ENCODE results near the gene CEP72.
"Not testable (repeated sequence)": the region's sequence is repeated elsewhere in the genome, so short reads cannot be mapped to it uniquely, and the experiment has no call there.

The CEP72 gene

GRCh38 chr5:582445-582844 is 29.7 kb upstream of the CEP72 start:
- not testable (repeated sequence) for H3K9ac ChIP-seq (ENCODE audit: low read depth, low read length); H3K4me2 ChIP-seq (ENCODE audit: low read length); H3K9me3 ChIP-seq (replicated peaks; ENCODE audit: low read length); H3K4me3 ChIP-seq (ENCODE audit: low read length); H3K36me3 ChIP-seq (ENCODE audit: insufficient read depth, low read length); H3K4me1 ChIP-seq (ENCODE audit: control insufficient read depth, insufficient read depth, low read length)
- peaks cover 51% of the 10 kb centered on the region for H3K27me3 ChIP-seq (ENCODE audit: control insufficient read depth, insufficient read depth, low read length)

DNA sequence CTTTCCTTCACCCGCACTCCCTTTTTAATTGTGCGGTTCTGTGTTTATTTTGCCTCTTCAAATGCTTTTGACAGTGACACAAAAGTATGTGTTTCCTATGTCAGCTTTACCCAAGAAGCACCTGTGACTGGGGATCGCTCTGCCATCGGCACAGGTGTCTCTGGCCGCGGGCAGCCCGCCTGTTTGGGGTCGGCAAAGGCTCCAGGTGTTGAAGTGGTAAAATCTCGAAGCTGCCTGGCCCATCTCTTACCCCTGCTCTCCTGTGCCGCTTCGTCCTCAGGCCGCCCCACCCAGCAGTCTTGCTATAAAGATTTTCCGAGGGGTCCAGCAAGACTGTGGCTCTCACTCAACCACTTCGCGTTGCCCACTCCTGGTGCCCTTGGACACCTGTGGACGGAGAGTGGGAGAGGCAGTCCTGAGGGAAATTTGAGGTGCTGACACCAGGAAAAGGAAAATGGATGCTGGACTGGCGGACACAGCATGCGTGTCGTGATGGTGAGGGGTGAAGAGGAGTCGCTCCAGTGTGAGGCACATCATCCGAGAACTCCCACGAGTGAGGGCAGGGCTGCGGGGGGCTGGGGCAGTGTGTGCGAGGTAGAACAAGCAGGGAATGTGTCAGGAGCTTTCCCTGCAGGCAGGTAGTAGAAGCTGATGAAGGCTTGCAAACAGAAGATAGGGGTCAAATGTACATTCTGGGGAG is 29.1 kb upstream of the CEP72 start:
- no peak overlapping the region for H3K4me2 ChIP-seq (ENCODE audit: low read length)
- no peaks in the 10 kb centered on the region for H3K9me3 ChIP-seq (replicated peaks; ENCODE audit: low read length)
- no peak overlapping the region for H3K9ac ChIP-seq (ENCODE audit: low read depth, low read length)
- H3K27me3 ChIP-seq (ENCODE audit: control insufficient read depth, insufficient read depth, low read length) = peaks cover 49% of the 10 kb centered on the region
- H3K36me3 ChIP-seq (ENCODE audit: insufficient read depth, low read length) = no peaks in the 10 kb centered on the region
- H3K4me1 ChIP-seq (ENCODE audit: control insufficient read depth, insufficient read depth, low read length) = no peaks in the 10 kb centered on the region
- no peak overlapping the region for H3K4me3 ChIP-seq (ENCODE audit: low read length)

GRCh38 chr5:583645-584044 is 28.5 kb upstream of the CEP72 start:
- Histone ChIP-seq H3K9ac (ENCODE audit: low read depth, low read length) (no peak overlapping the region), H3K4me1 (ENCODE audit: control insufficient read depth, insufficient read depth, low read length) (no peaks in the 10 kb centered on the region), H3K27me3 (ENCODE audit: control insufficient read depth, insufficient read depth, low read length) (peaks cover 49% of the 10 kb centered on the region), H3K4me3 (ENCODE audit: low read length) (no peak overlapping the region), H3K9me3 (replicated peaks; ENCODE audit: low read length) (no peaks in the 10 kb centered on the region), H3K36me3 (ENCODE audit: insufficient read depth, low read length) (no peaks in the 10 kb centered on the region), H3K4me2 (ENCODE audit: low read length) (no peak overlapping the region)

GRCh38 chr5:584216-584615 is 27.9 kb upstream of the CEP72 start:
- Histone ChIP-seq H3K9ac (ENCODE audit: low read depth, low read length) (no peak overlapping the region), H3K4me1 (ENCODE audit: control insufficient read depth, insufficient read depth, low read length) (no peaks in the 10 kb centered on the region), H3K27me3 (ENCODE audit: control insufficient read depth, insufficient read depth, low read length) (peaks cover 50% of the 10 kb centered on the region), H3K4me2 (ENCODE audit: low read length) (no peak overlapping the region), H3K4me3 (ENCODE audit: low read length) (no peak overlapping the region), H3K9me3 (replicated peaks; ENCODE audit: low read length) (no peaks in the 10 kb centered on the region), H3K36me3 (ENCODE audit: insufficient read depth, low read length) (no peaks in the 10 kb centered on the region)

DNA sequence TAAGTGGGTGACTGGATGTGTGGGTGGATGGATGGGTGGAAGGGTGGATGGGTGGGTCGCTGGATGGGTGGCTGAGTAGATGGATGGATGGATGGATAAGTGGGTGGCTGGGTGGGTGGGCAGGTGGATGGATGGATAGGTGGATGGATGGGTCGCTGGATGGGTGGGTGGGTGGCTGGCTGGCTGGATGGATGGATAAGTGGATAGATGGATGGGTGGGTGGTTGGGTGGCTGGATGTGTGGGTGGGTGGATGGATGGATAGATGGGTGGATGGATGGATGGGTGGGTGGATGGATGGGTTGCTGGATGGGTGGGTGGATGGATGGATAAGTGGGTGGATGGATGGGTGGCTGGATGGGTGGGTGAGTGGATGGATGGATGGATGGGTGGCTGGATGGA is 27.3 kb upstream of the CEP72 start:
- no peaks in the 10 kb centered on the region for H3K4me1 ChIP-seq (ENCODE audit: control insufficient read depth, insufficient read depth, low read length)
- H3K4me3 ChIP-seq (ENCODE audit: low read length) = no peak overlapping the region
- no peaks in the 10 kb centered on the region for H3K36me3 ChIP-seq (ENCODE audit: insufficient read depth, low read length)
- H3K27me3 ChIP-seq (ENCODE audit: control insufficient read depth, insufficient read depth, low read length) = peaks cover 50% of the 10 kb centered on the region
- no peak overlapping the region for H3K9ac ChIP-seq (ENCODE audit: low read depth, low read length)
- no peak overlapping the region for H3K4me2 ChIP-seq (ENCODE audit: low read length)
- H3K9me3 ChIP-seq (replicated peaks; ENCODE audit: low read length) = no peaks in the 10 kb centered on the region

GRCh38 chr5:585556-585955 is 26.6 kb upstream of the CEP72 start:
- peaks cover 46% of the 10 kb centered on the region for H3K27me3 ChIP-seq (ENCODE audit: control insufficient read depth, insufficient read depth, low read length)
- H3K4me2 ChIP-seq (ENCODE audit: low read length) = no peak overlapping the region
- no peaks in the 10 kb centered on the region for H3K4me1 ChIP-seq (ENCODE audit: control insufficient read depth, insufficient read depth, low read length)
- no peaks in the 10 kb centered on the region for H3K9me3 ChIP-seq (replicated peaks; ENCODE audit: low read length)
- no peak overlapping the region for H3K4me3 ChIP-seq (ENCODE audit: low read length)
- no peaks in the 10 kb centered on the region for H3K36me3 ChIP-seq (ENCODE audit: insufficient read depth, low read length)
- no peak overlapping the region for H3K9ac ChIP-seq (ENCODE audit: low read depth, low read length)

DNA sequence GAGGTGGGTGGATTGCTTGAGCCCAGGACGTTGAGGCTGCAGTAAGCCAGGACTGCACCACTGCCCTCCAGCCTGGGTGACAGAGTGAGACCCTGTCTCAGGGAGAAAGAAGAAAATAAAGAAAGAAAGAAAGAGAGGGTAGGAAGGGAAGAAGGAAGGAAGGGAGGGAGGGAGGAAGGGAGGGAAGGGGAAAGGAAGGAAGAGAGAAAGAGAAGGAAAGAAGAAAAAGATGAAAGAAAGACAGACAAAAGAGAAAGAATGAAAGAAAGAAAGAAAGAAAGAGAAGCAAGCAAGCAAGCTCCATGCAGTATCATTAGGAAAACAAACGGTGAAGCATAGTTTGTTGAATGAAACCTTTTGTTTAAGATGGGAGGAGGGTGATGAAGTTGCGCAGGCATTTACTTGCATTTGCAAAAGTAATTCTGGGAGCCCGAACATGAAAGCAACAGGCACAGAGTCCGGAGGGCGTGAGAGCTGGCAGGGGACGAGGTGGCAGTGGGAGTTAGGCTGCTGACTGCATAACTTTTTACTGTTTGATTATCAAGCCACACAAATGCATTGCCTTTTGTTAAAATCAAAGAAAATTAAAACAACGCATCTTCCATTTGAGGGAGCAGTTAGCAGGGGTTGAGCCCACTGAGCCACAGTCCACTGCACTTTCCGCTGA is 26.0 kb upstream of the CEP72 start:
- no peak overlapping the region for H3K4me3 ChIP-seq (ENCODE audit: low read length)
- no peaks in the 10 kb centered on the region for H3K9me3 ChIP-seq (replicated peaks; ENCODE audit: low read length)
- H3K27me3 ChIP-seq (ENCODE audit: control insufficient read depth, insufficient read depth, low read length) = peaks cover 41% of the 10 kb centered on the region
- H3K9ac ChIP-seq (ENCODE audit: low read depth, low read length) = no peak overlapping the region
- H3K4me2 ChIP-seq (ENCODE audit: low read length) = no peak overlapping the region
- no peaks in the 10 kb centered on the region for H3K4me1 ChIP-seq (ENCODE audit: control insufficient read depth, insufficient read depth, low read length)
- H3K36me3 ChIP-seq (ENCODE audit: insufficient read depth, low read length) = no peaks in the 10 kb centered on the region

GRCh38 chr5:586751-587285 is 25.3 kb upstream of the CEP72 start:
- H3K27me3 ChIP-seq (ENCODE audit: control insufficient read depth, insufficient read depth, low read length) = peaks cover 41% of the 10 kb centered on the region
- no peaks in the 10 kb centered on the region for H3K4me1 ChIP-seq (ENCODE audit: control insufficient read depth, insufficient read depth, low read length)
- H3K9ac ChIP-seq (ENCODE audit: low read depth, low read length) = no peak overlapping the region
- H3K9me3 ChIP-seq (replicated peaks; ENCODE audit: low read length) = no peaks in the 10 kb centered on the region
- H3K36me3 ChIP-seq (ENCODE audit: insufficient read depth, low read length) = no peaks in the 10 kb centered on the region
- H3K4me2 ChIP-seq (ENCODE audit: low read length) = no peak overlapping the region
- no peak overlapping the region for H3K4me3 ChIP-seq (ENCODE audit: low read length)

DNA sequence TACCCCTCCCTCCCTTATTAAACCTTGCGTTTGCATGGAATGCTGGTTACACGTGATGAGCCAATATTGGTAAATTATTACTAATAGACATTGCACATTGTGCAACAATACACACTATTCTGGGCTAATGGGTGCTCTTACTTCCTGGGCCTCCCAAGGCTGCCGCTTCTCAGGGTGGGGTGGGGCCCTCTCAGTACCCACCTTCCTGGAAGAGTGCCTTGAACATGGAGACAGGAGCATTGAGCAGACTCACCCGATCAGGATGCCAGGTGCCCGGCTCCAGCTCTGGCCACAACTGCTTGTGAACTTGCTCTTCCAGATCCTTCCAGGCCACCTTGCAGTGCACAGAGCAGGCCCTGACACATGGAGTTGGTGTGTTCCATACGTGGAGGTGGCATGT is 24.7 kb upstream of the CEP72 start:
- H3K9me3 ChIP-seq (replicated peaks; ENCODE audit: low read length) = no peaks in the 10 kb centered on the region
- H3K27me3 ChIP-seq (ENCODE audit: control insufficient read depth, insufficient read depth, low read length) = peaks cover 39% of the 10 kb centered on the region
- no peak overlapping the region for H3K4me3 ChIP-seq (ENCODE audit: low read length)
- no peak overlapping the region for H3K4me2 ChIP-seq (ENCODE audit: low read length)
- no peak overlapping the region for H3K9ac ChIP-seq (ENCODE audit: low read depth, low read length)
- no peaks in the 10 kb centered on the region for H3K36me3 ChIP-seq (ENCODE audit: insufficient read depth, low read length)
- H3K4me1 ChIP-seq (ENCODE audit: control insufficient read depth, insufficient read depth, low read length) = no peaks in the 10 kb centered on the region

DNA sequence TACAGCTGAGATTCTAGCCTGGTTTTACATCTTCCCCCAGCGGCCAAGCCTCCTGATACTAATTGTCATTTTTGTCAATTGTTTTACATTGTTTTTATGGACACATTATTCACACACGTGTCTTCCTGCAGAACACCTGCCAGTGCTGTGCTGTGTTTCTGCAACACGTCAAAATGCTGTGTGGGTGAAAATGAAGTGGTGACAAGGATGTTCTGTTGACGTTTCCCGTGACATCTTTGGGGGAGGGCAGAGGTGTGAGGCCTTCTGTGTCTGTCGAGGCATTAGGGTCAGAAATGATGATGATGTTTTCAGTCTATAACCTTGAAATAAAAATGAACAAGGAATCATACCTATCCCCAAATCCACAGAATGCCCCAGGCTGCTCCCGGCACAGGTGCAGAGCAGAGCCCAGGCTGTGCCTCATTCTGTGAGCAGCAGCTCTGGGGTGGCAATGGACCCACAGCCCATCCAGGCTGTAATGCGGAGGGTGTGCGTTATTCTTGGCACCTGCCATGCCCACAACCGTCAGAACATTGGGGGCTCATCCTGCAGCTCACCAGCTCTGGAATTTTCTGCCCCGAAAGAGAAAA is 23.6 kb upstream of the CEP72 start:
- H3K4me1 ChIP-seq (ENCODE audit: control insufficient read depth, insufficient read depth, low read length) = no peaks in the 10 kb centered on the region
- no peak overlapping the region for H3K4me2 ChIP-seq (ENCODE audit: low read length)
- peaks cover 46% of the 10 kb centered on the region for H3K27me3 ChIP-seq (ENCODE audit: control insufficient read depth, insufficient read depth, low read length)
- no peaks in the 10 kb centered on the region for H3K9me3 ChIP-seq (replicated peaks; ENCODE audit: low read length)
- no peak overlapping the region for H3K4me3 ChIP-seq (ENCODE audit: low read length)
- H3K36me3 ChIP-seq (ENCODE audit: insufficient read depth, low read length) = no peaks in the 10 kb centered on the region
- no peak overlapping the region for H3K9ac ChIP-seq (ENCODE audit: low read depth, low read length)

DNA sequence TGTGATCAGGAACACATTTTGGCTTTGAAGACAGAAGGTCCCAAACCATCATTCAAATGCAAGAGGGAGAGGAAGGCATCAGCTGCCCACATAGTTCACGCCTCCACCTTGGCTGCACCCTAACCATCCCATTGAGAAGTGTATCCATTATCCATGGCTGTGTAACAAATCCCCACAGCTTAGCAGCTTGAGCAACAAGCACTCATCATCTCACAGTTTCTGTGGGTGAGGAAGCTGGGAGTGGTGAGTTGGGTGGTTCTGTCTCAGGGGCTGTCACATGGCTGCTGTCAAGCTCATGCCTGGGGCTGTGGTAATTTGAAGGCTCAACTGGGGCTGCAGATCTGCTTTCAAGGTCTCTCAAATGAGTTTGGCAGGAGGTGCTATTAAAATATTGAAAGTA is 23.0 kb upstream of the CEP72 start:
- H3K9ac ChIP-seq (ENCODE audit: low read depth, low read length) = no peak overlapping the region
- no peaks in the 10 kb centered on the region for H3K4me1 ChIP-seq (ENCODE audit: control insufficient read depth, insufficient read depth, low read length)
- peaks cover 52% of the 10 kb centered on the region for H3K27me3 ChIP-seq (ENCODE audit: control insufficient read depth, insufficient read depth, low read length)

More for the DNA sequence above, 23.0 kb upstream of the CEP72 start:
- Histone ChIP-seq H3K4me3 (ENCODE audit: low read length) (no peak overlapping the region), H3K9me3 (replicated peaks; ENCODE audit: low read length) (no peaks in the 10 kb centered on the region), H3K36me3 (ENCODE audit: insufficient read depth, low read length) (no peaks in the 10 kb centered on the region), H3K4me2 (ENCODE audit: low read length) (no peak overlapping the region)
